Measurements from ENCODE around the gene ST7.
"Not testable (repeated sequence)": the region's sequence is repeated elsewhere in the genome, so short reads cannot be mapped to it uniquely, and the experiment has no call there.

The ST7 gene

GRCh38 chr7:116957874-116958273, 4.6 kb downstream of the ST7 start:
- Histone ChIP-seq H3K27ac (ENCODE audit: low read depth, low read length) (no peak overlapping the region), H3K27me3 (ENCODE audit: control insufficient read depth in 5 of 5, insufficient read depth in 4 of 5, low read length in 5 of 5) (no peaks in the 10 kb centered on the region), H3K9me3 (ENCODE audit: control insufficient read depth in 5 of 5, low read length in 5 of 5) (no peaks in the 10 kb centered on the region), H3K4me3 (ENCODE audit: low read depth in 1 of 5, low read length in 5 of 5) (no peak overlapping the region), H3K36me3 (ENCODE audit: control insufficient read depth in 5 of 5, insufficient read depth in 5 of 5, low read length in 5 of 5) (no peaks in the 10 kb centered on the region), H3K4me1 (ENCODE audit: control insufficient read depth in 5 of 5, insufficient read depth in 5 of 5, low read length in 5 of 5) (peaks cover 0 to 30% (median 24%) of the 10 kb centered on the region in 5 donors), H3K9ac (ENCODE audit: low read length in 5 of 5) (no peak overlapping the region)

- H3K27me3 ChIP-seq (ENCODE audit: control insufficient read depth in 5 of 5, insufficient read depth in 4 of 5, low read length in 5 of 5); H3K27ac ChIP-seq (ENCODE audit: low read depth, low read length); H3K9ac ChIP-seq (ENCODE audit: low read length in 5 of 5); H3K36me3 ChIP-seq (ENCODE audit: control insufficient read depth in 5 of 5, insufficient read depth in 5 of 5, low read length in 5 of 5); H3K9me3 ChIP-seq (ENCODE audit: control insufficient read depth in 5 of 5, low read length in 5 of 5); H3K4me3 ChIP-seq (ENCODE audit: low read depth in 1 of 5, low read length in 5 of 5); H3K4me1 ChIP-seq (ENCODE audit: control insufficient read depth in 5 of 5, insufficient read depth in 5 of 5, low read length in 5 of 5): not testable (repeated sequence)
Measured at GRCh38 chr7:116961966-116962673, 8.8 kb downstream of the ST7 start.

GRCh38 chr7:116963234-116963633, 9.9 kb downstream of the ST7 start:
- Histone ChIP-seq H3K27me3 (ENCODE audit: control insufficient read depth in 5 of 5, insufficient read depth in 4 of 5, low read length in 5 of 5) (no peaks in the 10 kb centered on the region), H3K9me3 (ENCODE audit: control insufficient read depth in 5 of 5, low read length in 5 of 5) (no peaks in the 10 kb centered on the region), H3K36me3 (ENCODE audit: control insufficient read depth in 5 of 5, insufficient read depth in 5 of 5, low read length in 5 of 5) (no peaks in the 10 kb centered on the region), H3K9ac (ENCODE audit: low read length in 5 of 5) (no peak overlapping the region), H3K4me1 (ENCODE audit: control insufficient read depth in 5 of 5, insufficient read depth in 5 of 5, low read length in 5 of 5) (peaks cover 0 to 6% (median 0%) of the 10 kb centered on the region in 5 donors), H3K4me3 (ENCODE audit: low read depth in 1 of 5, low read length in 5 of 5) (no peak overlapping the region), H3K27ac (ENCODE audit: low read depth, low read length) (no peak overlapping the region)

- no peak overlapping the region for H3K4me3 ChIP-seq (ENCODE audit: low read depth in 1 of 5, low read length in 5 of 5)
- peaks cover 0 to 3% (median 0%) of the 10 kb centered on the region in 5 donors for H3K4me1 ChIP-seq (ENCODE audit: control insufficient read depth in 5 of 5, insufficient read depth in 5 of 5, low read length in 5 of 5)
- H3K36me3 ChIP-seq (ENCODE audit: control insufficient read depth in 5 of 5, insufficient read depth in 5 of 5, low read length in 5 of 5): no peaks in the 10 kb centered on the region
- no peaks in the 10 kb centered on the region for H3K9me3 ChIP-seq (ENCODE audit: control insufficient read depth in 5 of 5, low read length in 5 of 5)
- H3K27me3 ChIP-seq (ENCODE audit: control insufficient read depth in 5 of 5, insufficient read depth in 4 of 5, low read length in 5 of 5): no peaks in the 10 kb centered on the region
- no peak overlapping the region for H3K27ac ChIP-seq (ENCODE audit: low read depth, low read length)
- no peak overlapping the region for H3K9ac ChIP-seq (ENCODE audit: low read length in 5 of 5)
Measured at GRCh38 chr7:116966601-116967000, 13.3 kb downstream of the ST7 start.

- H3K9ac ChIP-seq (ENCODE audit: low read length in 5 of 5): no peak overlapping the region
- H3K27ac ChIP-seq (ENCODE audit: low read depth, low read length): no peak overlapping the region
- H3K36me3 ChIP-seq (ENCODE audit: control insufficient read depth in 5 of 5, insufficient read depth in 5 of 5, low read length in 5 of 5): no peaks in the 10 kb centered on the region
- no peaks in the 10 kb centered on the region for H3K27me3 ChIP-seq (ENCODE audit: control insufficient read depth in 5 of 5, insufficient read depth in 4 of 5, low read length in 5 of 5)
- no peak overlapping the region for H3K4me3 ChIP-seq (ENCODE audit: low read depth in 1 of 5, low read length in 5 of 5)
- H3K9me3 ChIP-seq (ENCODE audit: control insufficient read depth in 5 of 5, low read length in 5 of 5): no peaks in the 10 kb centered on the region
- peaks cover 0 to 3% (median 0%) of the 10 kb centered on the region in 5 donors for H3K4me1 ChIP-seq (ENCODE audit: control insufficient read depth in 5 of 5, insufficient read depth in 5 of 5, low read length in 5 of 5)
Measured at GRCh38 chr7:116967254-116967922, 14.1 kb downstream of the ST7 start.

GRCh38 chr7:116967983-116968382, 14.7 kb downstream of the ST7 start:
- H3K4me3 ChIP-seq (ENCODE audit: low read depth in 1 of 5, low read length in 5 of 5): no peak overlapping the region
- H3K9me3 ChIP-seq (ENCODE audit: control insufficient read depth in 5 of 5, low read length in 5 of 5): no peaks in the 10 kb centered on the region

GRCh38 chr7:116968631-116969030, 15.3 kb downstream of the ST7 start:
- Histone ChIP-seq H3K27ac (ENCODE audit: low read depth, low read length) (no peak overlapping the region), H3K9ac (ENCODE audit: low read length in 5 of 5) (no peak overlapping the region), H3K4me1 (ENCODE audit: control insufficient read depth in 5 of 5, insufficient read depth in 5 of 5, low read length in 5 of 5) (peaks cover 0 to 3% (median 0%) of the 10 kb centered on the region in 5 donors), H3K27me3 (ENCODE audit: control insufficient read depth in 5 of 5, insufficient read depth in 4 of 5, low read length in 5 of 5) (no peaks in the 10 kb centered on the region), H3K4me3 (ENCODE audit: low read depth in 1 of 5, low read length in 5 of 5) (no peak overlapping the region), H3K36me3 (ENCODE audit: control insufficient read depth in 5 of 5, insufficient read depth in 5 of 5, low read length in 5 of 5) (no peaks in the 10 kb centered on the region), H3K9me3 (ENCODE audit: control insufficient read depth in 5 of 5, low read length in 5 of 5) (no peaks in the 10 kb centered on the region)

More at GRCh38 chr7:116967983-116968382, 14.7 kb downstream of the ST7 start:
- H3K9ac ChIP-seq (ENCODE audit: low read length in 5 of 5): no peak overlapping the region
- no peak overlapping the region for H3K27ac ChIP-seq (ENCODE audit: low read depth, low read length)
- no peaks in the 10 kb centered on the region for H3K36me3 ChIP-seq (ENCODE audit: control insufficient read depth in 5 of 5, insufficient read depth in 5 of 5, low read length in 5 of 5)
- H3K27me3 ChIP-seq (ENCODE audit: control insufficient read depth in 5 of 5, insufficient read depth in 4 of 5, low read length in 5 of 5): no peaks in the 10 kb centered on the region
- H3K4me1 ChIP-seq (ENCODE audit: control insufficient read depth in 5 of 5, insufficient read depth in 5 of 5, low read length in 5 of 5): peaks cover 0 to 3% (median 0%) of the 10 kb centered on the region in 5 donors

GRCh38 chr7:116969371-116969902, 16.1 kb downstream of the ST7 start:
- H3K36me3 ChIP-seq (ENCODE audit: control insufficient read depth in 5 of 5, insufficient read depth in 5 of 5, low read length in 5 of 5): no peaks in the 10 kb centered on the region
- peaks cover 0 to 3% (median 0%) of the 10 kb centered on the region in 5 donors for H3K4me1 ChIP-seq (ENCODE audit: control insufficient read depth in 5 of 5, insufficient read depth in 5 of 5, low read length in 5 of 5)
- H3K27ac ChIP-seq (ENCODE audit: low read depth, low read length): no peak overlapping the region
- no peak overlapping the region for H3K4me3 ChIP-seq (ENCODE audit: low read depth in 1 of 5, low read length in 5 of 5)
- H3K27me3 ChIP-seq (ENCODE audit: control insufficient read depth in 5 of 5, insufficient read depth in 4 of 5, low read length in 5 of 5): no peaks in the 10 kb centered on the region
- no peaks in the 10 kb centered on the region for H3K9me3 ChIP-seq (ENCODE audit: control insufficient read depth in 5 of 5, low read length in 5 of 5)
- H3K9ac ChIP-seq (ENCODE audit: low read length in 5 of 5): no peak overlapping the region

- Histone ChIP-seq H3K4me3 (ENCODE audit: low read depth in 1 of 5, low read length in 5 of 5) (no peak overlapping the region), H3K9me3 (ENCODE audit: control insufficient read depth in 5 of 5, low read length in 5 of 5) (no peaks in the 10 kb centered on the region), H3K27ac (ENCODE audit: low read depth, low read length) (no peak overlapping the region), H3K4me1 (ENCODE audit: control insufficient read depth in 5 of 5, insufficient read depth in 5 of 5, low read length in 5 of 5) (peaks cover 0 to 3% (median 0%) of the 10 kb centered on the region in 5 donors), H3K27me3 (ENCODE audit: control insufficient read depth in 5 of 5, insufficient read depth in 4 of 5, low read length in 5 of 5) (no peaks in the 10 kb centered on the region), H3K9ac (ENCODE audit: low read length in 5 of 5) (no peak overlapping the region), H3K36me3 (ENCODE audit: control insufficient read depth in 5 of 5, insufficient read depth in 5 of 5, low read length in 5 of 5) (no peaks in the 10 kb centered on the region)
Measured at GRCh38 chr7:116970238-116970910, 17.1 kb downstream of the ST7 start.

GRCh38 chr7:116971153-116971552, 17.9 kb downstream of the ST7 start:
- not testable (repeated sequence) for H3K27me3 ChIP-seq (ENCODE audit: control insufficient read depth in 5 of 5, insufficient read depth in 4 of 5, low read length in 5 of 5); H3K27ac ChIP-seq (ENCODE audit: low read depth, low read length); H3K9ac ChIP-seq (ENCODE audit: low read length in 5 of 5); H3K9me3 ChIP-seq (ENCODE audit: control insufficient read depth in 5 of 5, low read length in 5 of 5); H3K4me1 ChIP-seq (ENCODE audit: control insufficient read depth in 5 of 5, insufficient read depth in 5 of 5, low read length in 5 of 5); H3K4me3 ChIP-seq (ENCODE audit: low read depth in 1 of 5, low read length in 5 of 5); H3K36me3 ChIP-seq (ENCODE audit: control insufficient read depth in 5 of 5, insufficient read depth in 5 of 5, low read length in 5 of 5)

All from subcutaneous abdominal adipose tissue (tissue), 5 donors.